ENCODE measurements around the gene FRY. TPM values are rescaled to one million over a fixed set of nuclear protein-coding genes. Genes with fewer than 3 reads are reported as not detected.

FRY gene
- total RNA-seq, 1 donor from 2014 or later, result 109 TPM

DNA sequence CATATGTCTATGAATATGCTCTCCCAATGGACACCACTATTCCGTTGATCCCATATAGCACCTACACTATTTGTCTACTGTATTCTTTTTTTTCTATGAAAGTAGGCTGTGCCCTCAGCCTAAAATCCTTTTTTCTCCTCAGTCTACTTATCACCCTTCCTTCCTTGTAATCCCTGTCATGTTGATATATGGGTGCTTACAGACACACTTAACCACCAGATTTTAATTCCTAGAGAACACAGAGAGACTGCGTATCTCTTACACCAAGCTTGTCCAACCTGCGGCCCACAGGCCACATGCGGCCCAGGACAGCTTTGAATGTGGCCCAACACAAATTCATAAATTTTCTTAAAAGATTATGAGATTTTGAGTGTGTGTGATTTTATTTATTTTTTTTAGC is 182.5 kb downstream of the FRY start:
- DNase-seq (ENCODE audit: low spot score), result no peak

DNA sequence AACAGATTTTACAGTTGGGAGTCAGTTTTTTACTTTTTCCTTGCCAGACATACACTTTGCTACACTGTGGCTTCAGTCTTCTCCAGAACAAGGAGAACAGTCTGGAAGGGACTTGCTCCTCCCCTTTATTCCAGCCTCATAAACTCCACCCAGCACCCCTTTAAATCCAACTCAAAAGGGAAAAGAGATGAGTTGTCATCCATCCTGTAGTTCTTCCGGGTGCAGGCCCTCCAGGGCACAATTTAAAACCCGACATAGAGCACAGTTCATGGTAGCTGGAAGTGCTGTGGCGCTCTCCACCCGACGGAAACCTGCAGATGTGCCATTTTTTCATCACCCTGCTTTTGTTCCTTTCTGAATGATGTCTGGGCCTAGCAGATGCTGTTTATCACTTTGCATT is 184.7 kb downstream of the FRY start:
- no peak for DNase-seq (ENCODE audit: low spot score)

DNA sequence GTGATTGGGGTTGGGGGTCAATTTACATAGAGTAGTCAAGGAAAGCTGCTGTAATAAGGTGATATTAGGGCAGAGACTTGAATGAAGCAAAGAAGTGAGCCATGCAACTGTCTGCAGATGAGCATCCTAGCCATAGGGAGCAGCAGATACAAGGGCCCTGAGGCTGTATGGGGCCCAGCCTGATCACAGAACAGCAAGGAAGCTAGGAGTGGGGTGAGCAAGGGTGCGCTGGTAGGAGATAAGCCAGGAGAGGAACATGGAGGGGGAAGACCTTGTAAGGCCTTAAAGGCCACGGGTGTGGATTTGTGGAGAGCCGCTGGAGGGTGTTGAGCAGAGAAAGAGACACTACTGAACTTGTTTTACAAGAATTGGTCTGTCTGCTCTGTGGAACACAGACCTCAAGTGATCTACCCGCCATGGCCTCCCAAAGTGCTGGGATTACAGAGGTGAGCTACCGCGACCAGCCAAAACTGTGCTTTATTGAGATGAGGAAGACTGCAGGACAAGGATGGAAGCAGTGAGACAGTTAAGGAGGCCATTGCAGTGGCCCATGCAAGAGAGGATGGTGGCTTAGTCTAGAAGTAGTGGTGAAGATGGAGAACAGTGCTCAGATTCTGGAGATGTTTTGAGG is 190.6 kb downstream of the FRY start:
- DNase-seq (ENCODE audit: low spot score), result no peak

DNA sequence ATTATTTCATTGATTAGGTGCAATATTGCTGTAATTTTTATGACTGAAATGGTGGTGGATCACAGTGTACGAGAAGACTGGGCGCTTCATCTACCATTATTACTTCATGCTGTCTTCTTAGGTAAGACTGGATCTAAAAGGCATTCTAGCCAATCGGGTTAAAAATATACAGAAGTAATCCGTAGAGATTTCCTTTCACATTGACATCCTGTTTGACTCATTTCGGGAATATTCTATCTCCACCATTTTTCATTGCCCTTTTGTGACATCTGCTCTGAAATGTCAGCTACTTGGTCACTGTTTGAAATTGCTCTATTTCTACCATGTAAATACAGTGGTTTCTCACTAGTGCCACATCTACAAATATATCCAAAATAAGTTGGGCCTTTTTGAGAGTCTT is 193.3 kb downstream of the FRY start:
- DNase-seq (ENCODE audit: low spot score), result no peak

DNA sequence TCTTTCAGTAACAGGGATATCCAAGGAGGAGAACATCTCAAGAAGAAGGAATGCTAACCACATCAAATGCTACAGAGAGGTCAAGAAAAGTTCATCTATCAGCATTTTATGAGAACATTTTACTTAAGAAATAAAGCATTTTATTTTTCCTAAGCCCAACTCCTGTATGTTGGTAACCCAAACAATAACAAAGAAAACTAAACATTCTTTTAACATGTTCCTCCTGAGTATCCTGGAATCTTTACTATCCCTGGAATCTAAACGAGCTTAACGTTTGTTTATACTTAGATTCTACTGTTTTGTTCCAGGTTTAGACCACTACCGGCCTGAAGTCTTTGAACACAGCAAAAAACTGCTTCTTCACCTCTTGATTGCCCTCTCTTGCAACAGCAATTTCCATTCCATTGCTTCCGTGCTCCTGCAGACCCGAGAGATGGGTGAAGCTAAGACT is 193.9 kb downstream of the FRY start:
- no peak for DNase-seq (ENCODE audit: low spot score)

DNA sequence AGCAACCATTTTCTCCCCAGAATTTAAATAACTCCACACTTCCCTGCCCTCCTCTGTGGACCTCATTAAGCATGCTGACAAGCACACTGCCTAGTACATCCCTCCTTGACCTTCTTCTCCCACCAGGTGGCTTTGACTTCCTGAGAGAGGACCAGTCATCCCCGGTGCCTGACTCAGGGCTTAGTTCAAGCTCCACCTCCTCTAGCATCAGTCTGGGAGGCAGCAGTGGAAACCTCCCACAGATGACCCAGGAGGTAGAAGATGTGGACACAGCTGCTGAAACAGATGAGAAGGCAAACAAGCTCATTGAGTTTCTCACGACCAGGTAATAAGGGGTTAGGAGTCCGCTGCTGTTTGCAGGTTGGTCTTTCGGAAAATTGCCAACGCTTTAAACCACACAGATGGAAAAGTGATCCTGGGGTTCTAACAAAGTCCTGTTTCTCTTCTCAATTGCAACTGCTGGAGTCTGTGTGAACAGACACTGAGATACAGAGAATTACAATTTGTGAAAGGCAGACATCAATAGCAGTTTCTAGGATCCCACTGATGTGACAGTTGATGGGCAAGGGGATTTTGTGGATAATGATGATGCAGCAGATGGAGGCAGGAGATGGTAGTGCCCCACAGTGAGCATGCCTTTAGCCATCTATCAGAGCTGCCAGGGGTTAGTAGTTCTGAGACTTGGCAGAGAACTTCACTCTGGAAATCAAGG is 196.9 kb downstream of the FRY start:
- DNase-seq (ENCODE audit: low spot score), result no peak

DNA sequence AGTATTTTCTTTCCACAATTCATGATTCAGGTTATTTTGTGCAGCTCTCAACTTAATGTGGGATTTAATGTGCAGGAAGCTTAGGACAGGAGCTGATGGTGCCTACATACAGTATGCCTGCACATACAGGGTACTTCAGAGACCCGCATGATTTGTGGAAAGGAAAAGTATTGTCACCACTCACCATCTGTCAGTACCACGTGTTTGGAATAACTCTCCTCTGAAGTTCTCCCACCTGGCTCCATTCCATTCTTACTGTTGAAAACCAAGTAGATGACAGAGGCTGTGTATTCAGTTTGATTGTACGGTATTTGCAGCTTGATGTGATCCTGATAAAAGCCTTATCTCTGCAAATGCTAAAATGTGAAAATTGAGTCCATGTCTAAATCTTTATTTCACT is 197.9 kb downstream of the FRY start:
- DNase-seq (ENCODE audit: low spot score), result no peak

DNA sequence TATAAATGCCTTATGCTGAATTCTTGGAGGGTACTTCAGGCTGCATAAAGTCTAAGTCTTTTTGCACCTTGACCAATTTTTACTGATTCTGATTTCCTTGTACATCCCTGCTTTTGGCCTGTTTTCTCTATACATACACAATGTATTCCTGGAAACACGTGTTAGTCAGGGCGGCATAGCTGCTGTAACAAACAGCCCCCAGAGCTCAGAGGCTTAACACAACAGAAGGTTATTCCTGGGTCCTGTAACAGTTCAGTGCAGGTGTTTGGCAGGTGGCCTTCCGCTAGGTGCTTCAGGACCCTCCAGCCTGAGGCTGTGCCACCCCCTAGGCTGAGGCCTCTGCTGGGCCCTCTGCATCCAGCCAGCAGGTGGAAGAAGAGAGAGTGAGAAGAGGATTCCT is 200.7 kb downstream of the FRY start:
- DNase-seq (ENCODE audit: low spot score), result no peak

DNA sequence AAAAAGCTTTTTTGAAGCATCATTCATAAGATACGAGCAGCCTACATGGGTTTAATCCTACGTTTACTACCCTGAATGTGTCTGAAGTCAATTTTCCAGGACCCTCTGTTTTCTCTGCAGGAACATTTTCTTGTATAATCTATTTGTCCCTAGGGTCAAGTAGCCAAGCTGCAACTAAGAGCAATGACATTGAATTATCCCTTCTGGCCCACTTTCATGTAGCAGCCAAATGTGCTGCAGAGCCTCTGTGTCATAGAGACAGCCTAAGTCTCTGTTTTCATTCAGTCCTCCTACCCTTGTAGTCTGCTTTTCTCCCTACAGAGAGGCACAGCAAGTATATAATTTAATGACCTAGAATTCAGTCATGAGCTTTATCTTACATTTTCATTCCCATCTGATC is 201.5 kb downstream of the FRY start:
- no peak for DNase-seq (ENCODE audit: low spot score)

DNA sequence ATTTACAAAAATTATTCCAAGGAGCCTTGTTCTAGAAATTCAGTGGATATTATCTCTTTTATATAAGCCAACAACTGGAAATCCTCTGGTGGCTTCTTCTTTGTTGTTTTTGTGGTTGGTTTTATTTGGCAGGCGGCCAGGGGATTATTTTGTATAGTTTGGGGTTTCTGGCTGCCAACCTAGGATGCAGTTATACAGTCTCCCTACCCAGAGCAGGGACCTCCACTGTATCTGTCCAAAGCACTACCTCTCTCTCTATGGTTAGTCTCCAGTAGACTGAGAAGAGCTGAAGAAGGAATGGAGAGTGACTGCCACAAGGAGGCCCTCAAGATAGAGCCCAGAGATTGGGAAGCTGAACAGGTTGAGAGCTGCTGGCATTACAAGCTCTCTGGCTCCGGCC is 203.3 kb downstream of the FRY start:
- no peak for DNase-seq (ENCODE audit: low spot score)

DNA sequence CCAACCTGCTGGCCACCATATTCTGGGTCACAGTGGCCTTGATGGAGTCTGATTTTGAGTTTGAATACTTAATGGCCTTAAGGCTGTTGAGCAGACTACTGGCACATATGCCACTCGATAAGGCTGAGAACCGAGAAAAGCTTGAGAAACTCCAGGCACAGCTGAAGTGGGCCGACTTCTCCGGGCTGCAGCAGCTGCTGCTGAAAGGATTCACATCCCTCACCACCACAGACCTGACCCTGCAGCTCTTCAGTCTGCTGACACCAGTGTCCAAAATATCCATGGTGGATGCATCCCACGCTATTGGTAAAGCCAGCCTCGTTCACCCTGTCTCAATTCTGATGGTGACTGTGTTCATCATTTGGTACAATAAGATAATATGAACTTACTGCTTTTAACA is 206.1 kb downstream of the FRY start:
- DNase-seq (ENCODE audit: low spot score), result no peak

DNA sequence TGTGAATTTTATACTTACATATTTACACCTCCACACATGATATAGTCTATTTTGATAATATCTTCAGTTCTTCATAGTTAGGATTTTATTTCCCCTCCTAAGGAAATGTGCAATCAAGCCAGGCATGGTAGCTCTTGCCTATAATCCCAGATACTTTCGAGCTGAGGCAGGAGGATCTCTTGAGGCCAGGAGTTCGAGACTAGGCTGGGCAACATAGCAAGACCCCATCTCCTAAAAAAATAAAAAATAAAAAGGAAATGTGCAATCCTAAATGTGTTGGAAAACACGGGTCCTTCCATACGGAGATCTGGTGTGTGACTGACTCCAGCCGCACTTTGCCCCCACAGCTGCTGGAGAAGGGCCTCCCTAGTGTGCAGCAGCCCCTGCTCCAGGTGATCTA is 212.1 kb downstream of the FRY start:
- DNase-seq (ENCODE audit: low spot score), result no peak

DNA sequence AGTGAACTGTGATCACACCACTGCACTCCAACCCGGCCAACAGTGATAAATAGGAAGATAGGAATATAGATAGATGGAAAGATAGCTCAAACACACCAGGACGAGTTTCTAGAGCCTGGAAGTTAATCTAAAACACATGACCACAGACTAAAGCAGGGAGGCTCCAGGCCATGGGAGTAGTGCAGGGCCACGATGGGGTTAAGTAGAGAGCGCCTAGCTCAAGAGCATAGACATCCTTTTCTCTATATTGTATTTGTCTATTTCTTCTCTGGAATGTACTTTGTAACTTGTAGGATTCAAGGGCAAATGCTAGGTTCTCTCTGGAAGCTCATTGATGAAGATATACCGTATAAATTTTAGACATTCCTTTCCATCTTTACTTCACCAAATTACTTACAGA is 214.0 kb downstream of the FRY start:
- DNase-seq (ENCODE audit: low spot score), result no peak

DNA sequence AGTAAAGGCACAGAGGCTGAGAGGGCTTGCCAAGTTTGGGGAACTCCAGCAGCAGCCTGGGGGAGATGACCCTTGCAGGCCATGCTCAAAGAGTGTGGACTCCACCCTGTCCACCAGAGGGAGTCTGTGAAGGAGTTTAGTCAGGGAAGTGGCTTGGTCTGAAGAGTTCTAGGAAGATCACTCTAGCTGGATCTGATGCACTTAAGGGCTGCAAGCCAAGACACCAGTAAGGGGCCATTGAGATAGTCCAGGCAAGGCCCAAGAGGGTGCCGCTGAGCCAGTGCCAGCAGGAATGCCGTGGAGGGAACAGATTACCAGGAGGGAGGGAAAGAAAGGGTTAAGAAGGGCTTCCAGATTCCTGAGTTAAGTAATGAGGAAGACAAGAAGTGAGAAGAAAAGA is 214.9 kb downstream of the FRY start:
- DNase-seq (ENCODE audit: low spot score), result peak; percentile 61

DNA sequence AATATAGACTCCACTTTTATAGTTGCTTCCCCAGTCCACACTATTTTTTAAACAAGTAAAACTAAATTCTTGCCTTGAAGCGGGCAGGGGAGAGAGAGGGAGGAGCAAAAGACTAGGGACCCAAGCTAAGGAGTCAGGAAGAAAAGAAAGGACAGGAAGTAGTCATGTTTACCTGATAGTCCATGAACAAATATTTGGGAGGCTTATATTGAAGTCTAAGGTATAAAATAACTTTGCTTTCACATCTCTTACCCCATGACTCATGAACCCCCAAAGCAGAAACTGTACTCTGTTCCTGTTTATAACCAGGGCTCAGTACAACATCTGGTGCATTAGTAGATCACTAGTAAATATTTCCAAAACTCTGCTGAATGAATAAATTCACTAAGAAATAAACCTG is 216.3 kb downstream of the FRY start:
- no peak for DNase-seq (ENCODE audit: low spot score)

DNA sequence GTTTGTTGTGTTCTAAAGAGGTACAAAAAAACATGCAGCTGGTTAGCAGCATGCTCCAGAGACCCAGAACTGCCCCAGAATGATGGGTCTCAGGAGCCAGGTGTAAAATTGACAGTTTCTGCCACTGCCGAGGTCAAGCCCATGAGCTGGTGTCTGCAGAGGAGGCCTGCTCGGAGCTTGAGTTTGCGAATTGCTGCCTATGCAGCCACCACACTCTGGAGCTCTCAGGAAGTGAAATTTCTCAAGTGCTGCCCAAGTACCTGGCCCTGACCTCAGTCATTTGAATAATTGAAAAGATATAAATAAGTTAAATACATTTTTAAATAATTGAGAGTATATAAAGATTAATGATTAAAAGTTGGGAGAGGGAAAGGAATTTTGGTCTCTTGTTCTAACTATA is 217.2 kb downstream of the FRY start:
- no peak for DNase-seq (ENCODE audit: low spot score)

DNA sequence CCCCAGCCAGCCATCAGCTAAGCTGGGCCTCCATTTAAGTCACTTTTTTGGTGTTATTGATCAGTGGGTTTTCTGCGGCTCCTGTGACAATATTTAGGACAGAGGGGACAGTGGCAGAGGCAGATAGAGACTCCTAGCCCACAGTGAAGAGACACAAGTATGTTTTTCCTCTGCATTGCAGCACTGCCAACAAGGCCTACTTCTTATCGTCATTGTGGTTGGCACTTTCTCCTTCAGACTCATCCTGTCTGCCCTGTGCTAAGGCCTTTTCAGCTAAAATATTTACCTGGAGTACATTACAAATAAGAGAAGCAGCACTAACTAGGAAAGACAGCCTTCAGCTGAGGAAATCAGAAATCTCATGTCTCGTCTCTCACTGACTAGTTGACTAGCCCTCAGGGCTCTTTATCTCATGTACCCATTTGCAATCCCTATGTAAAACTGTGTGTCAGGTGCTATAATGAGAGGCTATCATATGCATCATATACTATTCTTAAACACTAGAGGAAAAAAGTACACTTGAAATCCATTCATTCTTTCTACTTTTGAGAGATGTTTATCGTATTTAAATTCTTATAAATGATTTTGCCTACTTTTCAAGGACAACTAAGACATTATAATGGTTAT is 221.4 kb downstream of the FRY start:
- no peak for DNase-seq (ENCODE audit: low spot score)

DNA sequence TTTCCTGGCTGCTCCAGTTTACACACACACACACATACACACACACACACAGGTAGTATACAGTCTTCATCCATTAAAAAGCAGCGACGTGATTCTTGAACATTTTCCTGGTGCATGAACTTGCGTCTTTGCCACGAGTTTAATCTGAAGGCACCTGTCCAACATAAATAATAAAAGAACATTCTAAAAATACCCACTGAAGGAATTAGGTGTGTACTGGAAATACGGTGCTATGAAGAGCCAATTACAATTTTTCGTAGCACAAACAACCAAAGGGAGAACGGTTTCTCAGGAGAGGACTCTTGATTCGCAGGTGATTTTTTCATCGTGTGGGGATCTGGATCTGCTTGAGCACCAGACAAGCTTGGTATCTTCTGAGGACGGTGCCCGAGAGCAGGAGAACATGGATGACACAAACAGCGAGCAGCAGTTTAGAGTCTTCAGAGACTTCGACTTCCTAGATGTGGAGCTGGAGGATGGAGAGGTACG is 222.4 kb downstream of the FRY start:
- peak; percentile 53 for DNase-seq (ENCODE audit: low spot score)

DNA sequence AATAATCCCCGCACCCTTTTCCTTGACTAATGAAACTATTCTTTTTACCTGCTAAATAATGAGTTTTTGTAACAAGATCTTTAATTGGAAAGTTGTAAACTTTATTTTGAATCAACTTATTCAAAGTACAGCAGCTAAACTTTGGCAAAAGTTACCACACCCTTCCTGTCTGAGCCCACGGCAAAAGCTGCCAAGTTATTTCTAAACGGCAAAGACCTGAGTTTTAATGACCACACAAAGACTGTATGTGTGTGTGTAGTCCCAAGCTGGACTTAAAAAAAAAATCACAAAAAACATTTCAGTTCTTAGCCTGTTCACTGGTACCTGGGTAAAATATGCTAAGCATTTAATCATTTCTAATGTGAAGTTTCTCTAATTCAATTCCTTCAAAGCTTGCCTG is 222.8 kb downstream of the FRY start:
- no peak for DNase-seq (ENCODE audit: low spot score)

DNA sequence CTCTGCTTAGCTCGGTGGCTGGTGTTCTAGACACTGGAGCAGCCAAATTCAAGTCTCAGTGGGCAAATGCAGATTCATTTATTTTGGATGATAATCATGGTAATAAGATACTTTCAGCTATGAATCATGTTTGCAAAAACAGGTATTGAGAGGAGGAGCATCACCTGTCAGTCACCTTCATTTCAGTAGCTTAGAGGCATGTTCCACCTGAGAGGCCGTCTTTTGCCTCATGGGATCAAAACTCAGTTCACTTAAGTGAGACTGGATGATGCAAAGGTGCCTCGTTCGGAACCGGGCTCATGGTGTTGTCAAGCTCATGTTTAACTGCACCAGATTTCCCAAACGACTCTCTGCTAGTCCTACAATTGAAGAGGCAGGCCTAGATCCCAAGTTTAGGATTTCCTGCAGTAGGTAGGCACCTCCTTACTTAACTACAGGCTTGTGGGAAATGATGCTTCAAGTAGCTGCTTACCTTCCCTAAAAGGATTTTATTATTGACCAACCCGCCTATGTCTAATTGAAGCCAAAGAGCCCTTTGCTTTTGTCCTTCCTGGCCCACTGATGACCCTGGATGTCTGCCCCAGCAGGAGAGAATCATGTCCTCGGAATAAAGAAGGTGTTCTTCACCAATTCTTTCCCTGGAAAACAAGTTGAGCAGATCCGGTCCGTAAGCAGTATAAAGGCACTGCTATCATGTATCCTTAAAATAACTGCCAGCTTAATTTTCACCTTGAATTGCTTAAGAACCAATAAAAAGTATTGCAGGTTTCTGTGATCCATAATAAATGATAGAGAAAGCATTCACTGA is 223.5 kb downstream of the FRY start:
- DNase-seq (ENCODE audit: low spot score), result no peak

DNA sequence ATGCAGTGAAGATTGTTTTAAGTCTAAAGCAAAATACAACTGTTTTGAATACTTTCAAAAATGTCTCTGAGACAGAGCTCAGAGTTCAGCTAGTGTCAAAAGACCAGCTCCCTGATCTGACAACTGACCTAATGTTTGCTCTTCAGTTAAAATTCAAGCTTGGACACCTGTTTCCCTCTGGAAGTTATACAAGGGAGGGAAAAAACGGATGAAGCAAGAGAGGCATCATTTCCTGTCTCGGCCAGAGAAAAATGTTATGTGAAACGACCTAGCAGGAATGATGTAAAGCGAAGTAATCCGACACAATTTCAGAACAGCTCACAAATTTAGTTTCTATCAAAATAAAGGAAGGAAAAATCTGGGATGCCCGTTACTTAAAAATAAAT is 224.1 kb downstream of the FRY start:
- DNase-seq (ENCODE audit: low spot score), result no peak

DNA sequence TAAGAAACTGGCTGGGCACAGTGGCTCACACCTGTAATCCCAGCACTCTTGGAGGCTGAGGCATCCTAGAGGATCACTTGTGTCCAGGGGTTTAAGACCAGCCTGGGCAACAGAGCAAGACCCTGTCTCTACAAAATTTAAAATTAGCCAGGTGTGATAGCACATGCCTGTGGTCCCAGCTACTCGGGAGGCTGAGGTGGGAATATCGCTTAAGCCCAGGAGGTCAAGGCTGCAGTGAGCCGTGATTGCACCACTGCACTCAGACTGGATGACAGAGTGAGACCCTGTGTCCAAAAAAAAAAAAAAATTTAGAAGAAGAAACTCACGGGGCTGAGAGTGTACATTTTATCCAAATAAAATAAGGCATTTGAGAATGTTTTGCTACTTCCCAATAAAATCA is 224.7 kb downstream of the FRY start:
- DNase-seq (ENCODE audit: low spot score), result no peak

Measured in ureter (tissue), 1 donor.